Measurements from ENCODE around the gene GRHL1.

- TF ChIP-seq CTCF (IDR thresholded peaks at IDR 0.05; ENCODE audit: low read length) (no peak), EZH2 (optimal IDR thresholded peaks at IDR 0.05; ENCODE audit: low read depth, low read length) (no peak), EZH2phosphoT487 (IDR thresholded peaks at IDR 0.05; ENCODE audit: low read length) (no peak)
Observed at GRCh38 chr2:9919512-9919911, 32.0 kb upstream of the GRHL1 start.
